Astrocyte (in vitro differentiated cells and primary cell): ENCODE measurements around the gene MBNL1. TPM values are rescaled to one million over a fixed set of nuclear protein-coding genes. Genes with fewer than 3 reads are reported as not detected.

ENCODE experiments used
- DNase-seq: peaks from one replicate; pipeline ENCODE4 v3.0.0-alpha.2; 2010; ENCODE audit warnings: low read depth
- FAIRE-seq: peaks from 2 replicates; lab custom pipeline; 2011; peaks lifted over from hg19 to GRCh38; lab: Jason Lieb, UNC
- H2AFZ ChIP-seq: 2 replicates; pipeline ENCODE4 v1.6.0; 2012; ENCODE audit warnings: low read depth, low read length, inconsistent platforms
- H3K27ac ChIP-seq: 2 replicates; pipeline ENCODE4 v1.5.1; 2011; ENCODE audit warnings: low read depth, low read length, inconsistent platforms
- H3K27me3 ChIP-seq: 2 replicates; pipeline ENCODE4 v1.6.0; 2011; ENCODE audit warnings: low read length, inconsistent platforms; ENCODE audit not compliant: insufficient read depth
- H3K36me3 ChIP-seq: 2 replicates; pipeline ENCODE4 v1.5.1; 2011; ENCODE audit warnings: low read length, inconsistent platforms; ENCODE audit not compliant: insufficient read depth
- H3K4me1 ChIP-seq: 2 replicates; pipeline ENCODE4 v1.5.1; 2011; ENCODE audit warnings: low read length, inconsistent platforms; ENCODE audit not compliant: insufficient read depth
- H3K4me2 ChIP-seq: 2 replicates; pipeline ENCODE4 v1.6.0; 2012; ENCODE audit warnings: low read length, inconsistent platforms
- H3K4me3 ChIP-seq: 2 replicates; pipeline ENCODE4 v1.5.1; 2011; ENCODE audit warnings: low read depth, mild to moderate bottlenecking, low read length, inconsistent platforms; ENCODE audit not compliant: insufficient read depth
- H3K79me2 ChIP-seq: 2 replicates; pipeline ENCODE4 v1.6.0; 2012; ENCODE audit warnings: mild to moderate bottlenecking, low read length, inconsistent platforms; ENCODE audit not compliant: insufficient read depth
- H3K9ac ChIP-seq: 2 replicates; pipeline ENCODE4 v1.6.0; 2012; ENCODE audit warnings: mild to moderate bottlenecking, low read length, inconsistent platforms
- H3K9me3 ChIP-seq: 2 replicates; pipeline ENCODE4 v1.5.1; 2012; ENCODE audit warnings: low read depth, mild to moderate bottlenecking, low read length, inconsistent platforms; ENCODE audit not compliant: insufficient read depth
- H4K20me1 ChIP-seq: 2 replicates; pipeline ENCODE4 v1.6.0; 2012; ENCODE audit warnings: low read length, inconsistent platforms; ENCODE audit not compliant: insufficient read depth
- H3K27ac Mint-ChIP-seq: one replicate; pipeline ENCODE4 v1.8.0; 2021; ENCODE audit warnings: mild to moderate bottlenecking, mixed read lengths; ENCODE audit not compliant: unreplicated experiment
- H3K27me3 Mint-ChIP-seq: one replicate; pipeline ENCODE4 v1.8.0; 2021; ENCODE audit warnings: low read depth, mixed read lengths; ENCODE audit not compliant: unreplicated experiment
- H3K36me3 Mint-ChIP-seq: one replicate; pipeline ENCODE4 v1.8.0; 2021; ENCODE audit warnings: low read depth, mixed read lengths; ENCODE audit not compliant: unreplicated experiment
- H3K4me1 Mint-ChIP-seq: one replicate; pipeline ENCODE4 v1.8.0; 2021; ENCODE audit warnings: low read depth, mixed read lengths; ENCODE audit not compliant: unreplicated experiment
- H3K4me3 Mint-ChIP-seq: one replicate; pipeline ENCODE4 v1.8.0; 2021; ENCODE audit warnings: mild to moderate bottlenecking, moderate library complexity, mixed read lengths; ENCODE audit not compliant: unreplicated experiment
- H3K9me3 Mint-ChIP-seq: one replicate; pipeline ENCODE4 v1.8.0; 2021; ENCODE audit warnings: mild to moderate bottlenecking, mixed read lengths; ENCODE audit not compliant: unreplicated experiment
- CTCF ChIP-seq: IDR thresholded peaks from 2 replicates; pipeline ENCODE4 v1.5.1; 2011; ENCODE audit warnings: low read depth, mild to moderate bottlenecking, inconsistent platforms, low read length, moderate library complexity; ENCODE audit not compliant: insufficient read depth
- EZH2 ChIP-seq: IDR thresholded peaks from 2 replicates; pipeline ENCODE4 v1.6.1; 2012; ENCODE audit warnings: mild to moderate bottlenecking, low read length, inconsistent platforms; ENCODE audit not compliant: insufficient read depth
- total RNA-seq: library from RNA; stranded (reverse); gene quantifications from 2 replicates; pipeline ENCODE4 v1.2.1, GENCODE V29; 2021

MBNL1 gene
- total RNA-seq, 1 donor from 2014 or later = 93.1 TPM

DNA sequence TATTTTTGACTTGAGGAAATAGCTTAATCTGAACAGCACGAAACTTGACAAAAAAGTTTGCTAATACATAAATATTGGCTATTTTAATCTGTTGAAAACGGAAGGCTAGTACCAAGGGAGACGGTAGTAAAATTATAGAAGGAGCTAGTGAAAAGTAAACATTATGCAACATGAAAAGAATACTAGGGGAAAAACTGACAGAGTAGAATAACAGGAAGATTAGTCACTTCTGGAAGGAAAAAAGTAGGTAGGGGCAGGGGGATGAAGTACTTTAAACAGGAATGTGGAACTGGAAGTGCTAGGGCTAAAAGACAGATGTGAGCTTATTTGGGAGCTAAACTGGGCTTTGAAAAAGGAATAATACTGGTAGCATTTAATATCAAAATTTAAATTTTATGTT, 60.1 kb downstream of the MBNL1 start:
- H3K4me2 ChIP-seq = peak overlapping the region; percentile 62
- Mint-ChIP-seq H3K27ac (peak overlapping the region; percentile 43), H3K4me3 (no peak overlapping the region), H3K36me3 (peaks cover 2% of the 10 kb centered on the region), H3K27me3 (no peaks in the 10 kb centered on the region), H3K9me3 (no peaks in the 10 kb centered on the region), H3K4me1 (peaks cover 24% of the 10 kb centered on the region)
- H2AFZ ChIP-seq = no peak overlapping the region
- TF ChIP-seq EZH2 = no peak
- no peak for TF ChIP-seq CTCF
- no peaks in the 10 kb centered on the region for H3K36me3 ChIP-seq
- H3K4me3 ChIP-seq = no peak overlapping the region
- peak; percentile 86 for DNase-seq
- peak overlapping the region; percentile 69 for H3K27ac ChIP-seq
- peaks cover 94% of the 10 kb centered on the region for H3K79me2 ChIP-seq
- peaks cover 30% of the 10 kb centered on the region for H3K4me1 ChIP-seq
- H3K27me3 ChIP-seq = no peaks in the 10 kb centered on the region
- peak overlapping the region; percentile 24 for H3K9ac ChIP-seq
- H4K20me1 ChIP-seq = peaks cover 42% of the 10 kb centered on the region
- H3K9me3 ChIP-seq = no peaks in the 10 kb centered on the region
- peak; percentile 81 for FAIRE-seq

DNA sequence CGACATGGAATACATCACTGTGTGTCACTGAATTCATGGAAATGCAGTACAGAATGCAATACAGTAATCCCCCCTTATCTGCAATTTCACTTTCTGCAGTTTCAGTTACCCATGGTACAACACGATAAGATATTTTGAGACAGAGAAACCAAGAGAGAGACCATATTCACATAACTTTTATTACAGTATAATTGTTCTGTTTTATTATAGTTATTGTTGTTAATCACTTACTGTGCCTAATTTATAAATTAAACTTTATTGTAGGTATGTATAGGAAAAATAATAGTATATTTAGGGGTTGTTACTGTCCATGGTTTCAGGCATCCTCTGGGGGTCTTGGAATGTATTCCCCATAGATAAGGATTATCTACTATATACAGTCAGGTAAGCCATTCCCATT, 61.8 kb downstream of the MBNL1 start:
- peaks cover 30% of the 10 kb centered on the region for H3K4me1 ChIP-seq
- H4K20me1 ChIP-seq = peaks cover 49% of the 10 kb centered on the region
- no peak overlapping the region for H2AFZ ChIP-seq
- no peak overlapping the region for H3K4me3 ChIP-seq
- no peaks in the 10 kb centered on the region for H3K27me3 Mint-ChIP-seq
- H3K27ac ChIP-seq = peak overlapping the region; percentile 76
- no peaks in the 10 kb centered on the region for H3K9me3 ChIP-seq
- peak overlapping the region; percentile 17 for H3K4me3 Mint-ChIP-seq
- peak overlapping the region; percentile 10 for H3K27ac Mint-ChIP-seq
- FAIRE-seq = no peak
- peaks cover 4% of the 10 kb centered on the region for H3K36me3 ChIP-seq
- H3K4me1 Mint-ChIP-seq = peaks cover 23% of the 10 kb centered on the region
- H3K36me3 Mint-ChIP-seq = peaks cover 2% of the 10 kb centered on the region
- peak overlapping the region; percentile 68 for H3K4me2 ChIP-seq
- H3K79me2 ChIP-seq = peaks cover 95% of the 10 kb centered on the region
- no peak for DNase-seq
- no peaks in the 10 kb centered on the region for H3K27me3 ChIP-seq
- peak overlapping the region; percentile 66 for H3K9ac ChIP-seq
- no peaks in the 10 kb centered on the region for H3K9me3 Mint-ChIP-seq
- no peak for TF ChIP-seq EZH2
- no peak for TF ChIP-seq CTCF

- Histone ChIP-seq H3K4me3 (no peak overlapping the region), H3K79me2 (peaks cover 95% of the 10 kb centered on the region), H3K9ac (peak overlapping the region; percentile 66), H3K9me3 (no peaks in the 10 kb centered on the region), H3K4me1 (peaks cover 30% of the 10 kb centered on the region), H2AFZ (no peak overlapping the region), H4K20me1 (peaks cover 53% of the 10 kb centered on the region), H3K36me3 (peaks cover 7% of the 10 kb centered on the region), H3K27ac (peak overlapping the region; percentile 76), H3K27me3 (no peaks in the 10 kb centered on the region), H3K4me2 (peak overlapping the region; percentile 68)
- no peaks in the 10 kb centered on the region for H3K9me3 Mint-ChIP-seq
- FAIRE-seq = peak; percentile 83
- H3K27ac Mint-ChIP-seq = peak overlapping the region; percentile 90
- H3K27me3 Mint-ChIP-seq = no peaks in the 10 kb centered on the region
- H3K4me1 Mint-ChIP-seq = peaks cover 23% of the 10 kb centered on the region
- DNase-seq = peak; percentile 92
- H3K4me3 Mint-ChIP-seq = peak overlapping the region; percentile 2
- H3K36me3 Mint-ChIP-seq = no peaks in the 10 kb centered on the region
- TF ChIP-seq CTCF (no peak), EZH2 (no peak)
Measured at GRCh38 chr3:152331018-152331541, 62.4 kb downstream of the MBNL1 start.
